ENCODE results near the gene ADGRV1.
"Not testable (repeated sequence)": the region's sequence is repeated elsewhere in the genome, so short reads cannot be mapped to it uniquely, and the experiment has no call there.

Gene ADGRV1

GRCh38 chr5:90997082-90997481 is 438.5 kb downstream of the ADGRV1 start:
- DNase-seq (ENCODE audit: low read depth in 3 of 3), result no peak

GRCh38 chr5:91000743-91001142 is 442.1 kb downstream of the ADGRV1 start:
- DNase-seq (ENCODE audit: low read depth in 3 of 3), result no peak

DNA sequence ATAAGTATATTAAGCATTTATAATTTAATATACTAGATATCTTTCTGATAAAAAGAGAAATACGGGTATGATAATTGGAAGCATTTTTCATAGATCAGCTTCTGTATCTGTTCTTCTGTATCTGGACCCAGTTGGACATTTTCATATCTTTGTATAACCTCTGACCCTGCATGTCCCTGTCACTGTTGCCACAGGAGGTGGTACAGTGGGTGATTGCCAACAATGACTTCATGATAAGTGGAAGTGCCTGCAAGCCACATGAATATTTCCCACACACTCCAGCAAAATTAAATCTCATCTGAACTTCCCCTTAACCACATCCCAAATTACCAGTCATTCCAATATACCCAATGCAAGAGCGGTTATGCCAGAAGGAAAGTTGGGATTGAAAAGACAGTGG is 448.1 kb downstream of the ADGRV1 start:
- no peak for DNase-seq (ENCODE audit: low read depth in 3 of 3)

GRCh38 chr5:91007251-91007650 is 448.7 kb downstream of the ADGRV1 start:
- DNase-seq (ENCODE audit: low read depth in 3 of 3), result no peak

- DNase-seq (ENCODE audit: low read depth in 3 of 3), result no peak
Observed at GRCh38 chr5:91007780-91008402, 449.3 kb downstream of the ADGRV1 start.

GRCh38 chr5:91010090-91010489 is 451.5 kb downstream of the ADGRV1 start:
- no peak for DNase-seq (ENCODE audit: low read depth in 3 of 3)

DNA sequence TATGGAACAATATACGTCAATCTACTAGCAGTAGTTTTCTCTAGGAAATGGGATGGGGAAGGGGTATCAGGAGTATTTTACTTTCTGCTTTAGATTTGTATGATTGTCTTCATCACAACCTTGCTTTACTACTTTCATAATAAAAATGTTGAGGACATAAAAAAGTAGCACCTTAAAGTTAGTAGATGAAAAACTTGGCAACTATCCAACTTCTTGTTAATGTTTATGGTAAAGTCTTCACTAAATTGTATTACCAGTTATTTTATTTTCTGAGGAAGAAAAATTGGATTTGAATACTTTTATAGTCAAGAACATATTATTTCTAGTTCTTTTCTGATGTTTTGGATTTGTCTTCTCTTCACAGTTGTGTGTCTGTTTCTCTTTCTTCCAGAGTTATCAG is 452.4 kb downstream of the ADGRV1 start:
- DNase-seq (ENCODE audit: low read depth in 3 of 3), result no peak

DNA sequence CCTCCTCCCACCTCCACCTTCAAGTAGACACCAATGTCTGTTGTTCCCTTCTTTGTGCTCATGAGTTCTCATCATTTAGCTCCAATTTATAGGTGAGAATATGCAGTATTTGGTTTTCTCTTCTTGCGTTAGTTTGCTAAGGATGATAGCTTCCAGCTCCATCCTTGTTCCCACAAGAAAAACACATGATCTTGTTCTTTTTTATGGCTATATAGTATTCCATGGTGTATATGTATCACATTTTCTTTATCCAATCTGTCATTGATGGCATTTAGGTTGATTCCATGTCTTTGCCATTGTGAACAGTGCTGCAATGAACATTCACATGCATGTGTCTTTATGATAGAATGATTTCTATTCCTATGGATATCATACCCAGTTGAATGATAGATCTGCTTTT is 454.3 kb downstream of the ADGRV1 start:
- DNase-seq (ENCODE audit: low read depth in 3 of 3), result not testable (repeated sequence)

DNA sequence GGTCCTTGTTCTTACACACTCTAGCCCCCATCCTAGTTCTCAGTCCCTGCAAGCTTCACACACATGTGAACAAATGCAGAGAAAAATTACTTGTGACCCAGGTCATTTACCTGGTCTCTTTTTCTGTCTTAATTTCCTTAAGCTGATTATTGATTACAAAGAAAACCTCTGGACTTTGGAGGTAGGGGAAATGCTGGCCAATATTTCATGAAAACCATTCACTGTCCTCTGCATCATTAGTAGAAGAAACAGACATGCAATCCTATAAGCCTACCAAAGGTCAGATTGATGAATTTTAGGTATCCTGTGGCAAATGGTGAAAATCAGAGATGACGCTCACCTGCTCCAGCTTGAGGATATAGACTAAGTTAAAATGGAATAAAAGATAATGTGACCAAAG is 457.7 kb downstream of the ADGRV1 start:
- no peak for DNase-seq (ENCODE audit: low read depth in 3 of 3)

DNA sequence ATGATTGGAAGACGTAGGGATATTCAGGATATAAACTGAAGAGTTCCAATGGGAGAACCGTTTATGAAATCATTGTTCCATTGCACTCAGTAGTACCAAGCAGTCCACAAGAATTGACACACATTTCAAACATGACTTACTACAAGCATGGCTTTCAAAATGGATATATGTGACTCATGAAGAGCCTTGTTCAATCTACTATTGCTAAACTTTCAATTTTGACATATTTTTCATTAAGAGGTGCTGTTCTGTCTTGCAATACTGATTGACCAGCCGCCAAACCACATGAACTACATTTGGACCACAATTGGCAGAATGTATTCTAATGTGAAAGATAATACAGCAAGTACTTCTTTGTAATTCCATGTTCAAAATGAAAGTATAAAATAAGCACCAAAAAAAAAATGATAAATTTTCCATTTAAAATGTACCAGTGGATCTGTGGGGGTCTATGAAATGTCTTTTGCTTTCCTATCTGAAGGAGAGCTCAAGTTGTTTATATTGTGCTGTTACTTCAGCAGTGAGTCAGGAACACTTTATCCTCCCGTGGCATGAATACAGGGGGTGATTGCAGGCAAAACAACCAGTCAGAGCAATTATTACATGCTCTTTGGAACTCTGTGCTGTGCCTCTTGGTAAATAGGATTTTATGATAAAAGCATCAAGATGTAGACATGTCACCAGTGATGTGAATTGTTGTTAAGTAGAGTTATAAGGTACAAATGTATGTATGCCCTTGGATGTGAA is 458.5 kb downstream of the ADGRV1 start:
- no peak for DNase-seq (ENCODE audit: low read depth in 3 of 3)

GRCh38 chr5:91018200-91018599 is 459.6 kb downstream of the ADGRV1 start:
- no peak for DNase-seq (ENCODE audit: low read depth in 3 of 3)

GRCh38 chr5:91018712-91019371 is 460.2 kb downstream of the ADGRV1 start:
- no peak for DNase-seq (ENCODE audit: low read depth in 3 of 3)

- DNase-seq (ENCODE audit: low read depth in 3 of 3), result no peak
Observed at GRCh38 chr5:91020065-91020800, 461.6 kb downstream of the ADGRV1 start.

DNA sequence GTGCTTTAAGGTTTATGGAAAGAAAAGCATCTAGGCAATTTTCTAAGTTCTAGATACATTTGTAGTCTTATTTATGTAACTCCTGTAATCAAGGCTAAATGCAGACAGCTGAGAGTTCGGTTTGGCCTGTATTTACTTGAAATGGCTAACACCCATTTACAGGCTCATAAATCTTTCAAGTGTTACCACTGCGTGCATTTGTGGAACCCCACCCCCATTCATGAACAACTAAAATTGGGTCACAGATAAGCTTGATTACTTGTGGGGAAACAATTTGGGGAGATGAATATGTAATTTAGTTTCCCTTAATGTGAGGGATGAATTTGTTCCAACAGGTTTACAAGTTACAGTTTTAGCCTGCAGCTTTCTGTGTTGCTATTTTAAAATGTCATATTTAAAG is 463.9 kb downstream of the ADGRV1 start:
- no peak for DNase-seq (ENCODE audit: low read depth in 3 of 3)

- DNase-seq (ENCODE audit: low read depth in 3 of 3), result no peak
Observed at GRCh38 chr5:91024206-91024605, 465.6 kb downstream of the ADGRV1 start.

DNA sequence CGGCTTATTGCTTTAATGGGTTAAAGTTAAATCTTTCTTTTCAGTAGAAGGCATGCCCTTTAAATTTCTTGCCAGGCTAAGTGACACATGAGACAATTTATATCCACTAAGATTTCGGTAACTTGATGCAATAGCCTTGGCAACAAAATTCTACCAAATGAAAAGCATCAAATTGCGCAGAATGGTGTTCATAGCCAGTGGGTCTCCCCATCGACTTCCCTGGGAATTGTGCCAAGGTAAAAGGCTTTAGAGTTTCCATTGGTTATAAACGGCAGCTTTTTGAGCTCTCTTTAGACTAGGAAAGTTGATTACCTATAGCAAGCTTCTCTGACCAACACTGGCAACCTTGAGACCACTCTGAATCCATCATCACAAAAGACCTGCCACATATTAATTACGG is 466.1 kb downstream of the ADGRV1 start:
- no peak for DNase-seq (ENCODE audit: low read depth in 3 of 3)

GRCh38 chr5:91025449-91025848 is 466.9 kb downstream of the ADGRV1 start:
- DNase-seq (ENCODE audit: low read depth in 3 of 3), result no peak

GRCh38 chr5:91025956-91026355 is 467.4 kb downstream of the ADGRV1 start:
- no peak for DNase-seq (ENCODE audit: low read depth in 3 of 3)

- DNase-seq (ENCODE audit: low read depth in 3 of 3), result no peak
Observed at GRCh38 chr5:91026466-91026865, 467.9 kb downstream of the ADGRV1 start.

- no peak for DNase-seq (ENCODE audit: low read depth in 3 of 3)
Observed at GRCh38 chr5:91027405-91028139, 469.0 kb downstream of the ADGRV1 start.

DNA sequence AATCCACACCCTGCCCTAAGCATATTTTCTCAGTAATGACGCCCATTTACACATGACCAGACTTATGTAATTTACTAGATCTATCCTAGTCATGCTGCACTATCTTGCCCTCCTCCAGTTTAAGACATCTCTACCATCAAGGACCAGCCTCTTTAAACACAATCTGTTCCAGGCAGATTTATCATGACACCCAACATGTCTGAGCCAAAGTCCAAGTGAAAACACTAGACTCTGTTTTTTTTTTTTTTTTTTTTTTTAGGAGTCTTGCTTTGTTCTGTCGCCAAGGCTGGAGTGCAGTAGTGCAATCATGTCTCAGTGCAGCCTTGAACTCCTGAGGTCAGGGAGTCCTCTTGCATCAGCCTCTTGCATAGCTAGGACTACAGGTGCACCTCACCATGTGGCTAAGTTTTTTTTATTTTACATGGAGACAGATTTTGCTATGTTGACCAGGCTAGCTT is 469.9 kb downstream of the ADGRV1 start:
- DNase-seq (ENCODE audit: low read depth in 3 of 3), result no peak

All from stimulated activated CD4-positive, alpha-beta T cell treated with anti-CD3 and anti-CD28 coated beads, TNF-alpha, amount 100 ng/mL, for 48 hours (primary cell).